Suprapubic skin (tissue), 4 donors: ENCODE measurements around the gene ROBO2.

ENCODE experiments used
- CTCF ChIP-seq, 2 donors: fragments of 200-600 bp in 1 of 2; fragments of 450-650 bp in 1 of 2; sonication (generic) in 1 of 2; IDR thresholded peaks; one replicate each; pipeline ENCODE4 v1.5.1; 2016 to 2019; ENCODE audit warnings: antibody characterized with exemption in 2 of 2, mild to moderate bottlenecking in 1 of 2, moderate library complexity in 1 of 2
- EP300 ChIP-seq: sonication (generic); formaldehyde crosslinking; IDR thresholded peaks from one replicate; pipeline ENCODE4 v1.6.1; 2017; ENCODE audit warnings: antibody characterized with exemption
- POLR2A ChIP-seq, 2 donors: fragments of 450-650 bp; IDR thresholded peaks; one replicate each; pipeline ENCODE4 v1.6.1; 2017; ENCODE audit warnings: antibody characterized with exemption in 2 of 2, mild to moderate bottlenecking in 2 of 2, moderate library complexity in 2 of 2
- POLR2AphosphoS5 ChIP-seq, 3 donors: sonication (generic); formaldehyde crosslinking; IDR thresholded peaks; one replicate each; pipeline ENCODE4 v1.6.1; 2017; ENCODE audit warnings: antibody characterized with exemption in 3 of 3

GRCh38 chr3:77171026-77171425 is 131.1 kb downstream of the ROBO2 start:
- TF ChIP-seq EP300, result no peak
- TF ChIP-seq CTCF (IDR thresholded peaks at IDR 0.05), result no peak
- TF ChIP-seq POLR2A (IDR thresholded peaks at IDR 0.05), result no peak
- TF ChIP-seq POLR2AphosphoS5 (IDR thresholded peaks at IDR 0.05), result no peak
